Measurements from ENCODE around the gene EGR1.
"Not testable (repeated sequence)": the region's sequence is repeated elsewhere in the genome, so short reads cannot be mapped to it uniquely, and the experiment has no call there.

Gene EGR1

GRCh38 chr5:138507485-138507884 lies 42.2 kb downstream of the EGR1 start:
- DNase-seq (ENCODE audit: low spot score), result not testable (repeated sequence)

- DNase-seq (ENCODE audit: low spot score), result no peak
Measured at GRCh38 chr5:138508958-138509357, 43.7 kb downstream of the EGR1 start.

- no peak for DNase-seq (ENCODE audit: low spot score)
Measured at GRCh38 chr5:138514021-138514420, 48.7 kb downstream of the EGR1 start.

GRCh38 chr5:138515556-138516245 lies 50.4 kb downstream of the EGR1 start:
- DNase-seq (ENCODE audit: low spot score), result no peak

- DNase-seq (ENCODE audit: low spot score), result no peak
Measured at GRCh38 chr5:138517437-138517836, 52.2 kb downstream of the EGR1 start.
